ENCODE data around the gene PPP2R1A. TPM values are rescaled to one million over a fixed set of nuclear protein-coding genes. Genes with fewer than 3 reads are reported as not detected.
A peak's percentile ranks its signal among the peaks of the same experiment; 100 is the strongest.

PPP2R1A gene
- polyA plus RNA-seq, 1 experiment: 269 TPM

GRCh38 chr19:52187407-52187806, 2.4 kb upstream of the PPP2R1A start:
- Histone ChIP-seq H3K4me3 (ENCODE audit: low read depth, low read length) (no peak overlapping the region), H3K27me3 (ENCODE audit: control insufficient read depth, insufficient read depth, low read length) (no peaks in the 10 kb centered on the region), H3K36me3 (ENCODE audit: control insufficient read depth, insufficient read depth, low read length) (no peaks in the 10 kb centered on the region)
- no peak for DNase-seq (ENCODE audit: low read depth)
- CTCF ChIA-PET: no interaction called here
- TF ChIP-seq CTCF (IDR thresholded peaks at IDR 0.05; ENCODE audit: insufficient read depth, low read depth, low read length): no peak
- POLR2A ChIA-PET: no interaction called here

GRCh38 chr19:52188822-52189734, 774 bp upstream of the PPP2R1A start:
- TF ChIP-seq CTCF (IDR thresholded peaks at IDR 0.05; ENCODE audit: insufficient read depth, low read depth, low read length): no peak
- Histone ChIP-seq H3K27me3 (ENCODE audit: control insufficient read depth, insufficient read depth, low read length) (no peaks in the 10 kb centered on the region), H3K4me3 (ENCODE audit: low read depth, low read length) (peak overlapping the region; percentile 46), H3K36me3 (ENCODE audit: control insufficient read depth, insufficient read depth, low read length) (peaks cover 4% of the 10 kb centered on the region)
- no peak for DNase-seq (ENCODE audit: low read depth)
- ChIA-PET POLR2A (interaction anchor here (0.8 to 0.9 kb wide), 2 partner anchors 18 to 49 kb away, joined by 3 read pairs; partner anchors contain the start of gene ZNF836), CTCF (interaction anchor here (0.7 to 1.6 kb wide), 4 partner anchors 10 to 50 kb away, joined by 3 to 6 read pairs (median 4); partner anchors contain the start of gene ZNF616)

- Histone ChIP-seq H3K27me3 (ENCODE audit: control insufficient read depth, insufficient read depth, low read length) (no peaks in the 10 kb centered on the region), H3K36me3 (ENCODE audit: control insufficient read depth, insufficient read depth, low read length) (peaks cover 6% of the 10 kb centered on the region), H3K4me3 (ENCODE audit: low read depth, low read length) (peak overlapping the region; percentile 90)
- POLR2A ChIA-PET: no interaction called here
- TF ChIP-seq CTCF (IDR thresholded peaks at IDR 0.05; ENCODE audit: insufficient read depth, low read depth, low read length): no peak
- no peak for DNase-seq (ENCODE audit: low read depth)
- CTCF ChIA-PET: no interaction called here
Measured at GRCh38 chr19:52190487-52191293, 838 bp downstream of the PPP2R1A start.

GRCh38 chr19:52191389-52191788, 1.5 kb downstream of the PPP2R1A start:
- DNase-seq (ENCODE audit: low read depth): no peak
- H3K4me3 ChIP-seq (ENCODE audit: low read depth, low read length): peak overlapping the region; percentile 90
- no peak for TF ChIP-seq CTCF (IDR thresholded peaks at IDR 0.05; ENCODE audit: insufficient read depth, low read depth, low read length)
- CTCF ChIA-PET: no interaction called here
- POLR2A ChIA-PET: no interaction called here
- no peaks in the 10 kb centered on the region for H3K27me3 ChIP-seq (ENCODE audit: control insufficient read depth, insufficient read depth, low read length)
- H3K36me3 ChIP-seq (ENCODE audit: control insufficient read depth, insufficient read depth, low read length): peaks cover 8% of the 10 kb centered on the region

GRCh38 chr19:52191951-52192350, 2.1 kb downstream of the PPP2R1A start:
- CTCF ChIA-PET: interaction anchor here (1.2 to 1.8 kb wide), 2 partner anchors 45 to 52 kb away, joined by 3 read pairs; partner anchors contain the start of gene ZNF616
- POLR2A ChIA-PET: no interaction called here
- peaks cover 8% of the 10 kb centered on the region for H3K36me3 ChIP-seq (ENCODE audit: control insufficient read depth, insufficient read depth, low read length)
- no peak for TF ChIP-seq CTCF (IDR thresholded peaks at IDR 0.05; ENCODE audit: insufficient read depth, low read depth, low read length)
- H3K4me3 ChIP-seq (ENCODE audit: low read depth, low read length): no peak overlapping the region
- no peaks in the 10 kb centered on the region for H3K27me3 ChIP-seq (ENCODE audit: control insufficient read depth, insufficient read depth, low read length)
- no peak for DNase-seq (ENCODE audit: low read depth)

All from BJ (cell line).